ENCODE measurements around the gene BICD1.
"Not testable (repeated sequence)": the region's sequence is repeated elsewhere in the genome, so short reads cannot be mapped to it uniquely, and the experiment has no call there.

BICD1 gene

GRCh38 chr12:32249777-32250176, 143.1 kb downstream of the BICD1 start:
- no peak for DNase-seq

GRCh38 chr12:32252199-32253073, 145.8 kb downstream of the BICD1 start:
- no peak for DNase-seq

DNA sequence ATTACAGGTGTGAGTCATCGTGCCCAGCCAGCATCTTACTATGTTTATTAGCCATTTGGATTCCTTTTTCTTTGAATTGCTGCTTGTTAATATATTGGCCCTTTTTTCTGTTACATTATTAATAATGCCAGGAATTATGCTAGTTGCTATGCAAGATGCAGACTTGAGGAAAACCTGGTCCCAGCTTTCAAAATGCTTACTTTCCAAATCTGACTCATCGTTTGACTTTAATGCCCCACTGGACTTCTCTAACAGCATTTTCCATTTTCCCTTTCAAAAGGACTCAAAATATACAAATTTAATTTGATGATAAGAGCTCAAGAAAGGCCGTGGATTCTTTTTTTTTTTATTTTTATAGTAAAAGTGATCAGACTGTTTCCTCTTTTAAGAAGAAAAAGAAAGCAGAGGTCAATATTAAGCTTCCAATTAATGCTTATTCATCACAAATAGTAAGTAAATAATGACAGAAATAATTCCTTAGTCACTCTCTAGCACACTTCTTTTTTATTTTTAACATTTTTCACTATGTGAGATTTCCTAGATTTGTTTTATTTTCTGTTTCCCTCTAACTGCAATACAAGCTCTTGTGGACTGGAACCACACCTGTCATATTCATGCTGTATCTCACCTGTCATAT, 146.6 kb downstream of the BICD1 start:
- DNase-seq: no peak

DNA sequence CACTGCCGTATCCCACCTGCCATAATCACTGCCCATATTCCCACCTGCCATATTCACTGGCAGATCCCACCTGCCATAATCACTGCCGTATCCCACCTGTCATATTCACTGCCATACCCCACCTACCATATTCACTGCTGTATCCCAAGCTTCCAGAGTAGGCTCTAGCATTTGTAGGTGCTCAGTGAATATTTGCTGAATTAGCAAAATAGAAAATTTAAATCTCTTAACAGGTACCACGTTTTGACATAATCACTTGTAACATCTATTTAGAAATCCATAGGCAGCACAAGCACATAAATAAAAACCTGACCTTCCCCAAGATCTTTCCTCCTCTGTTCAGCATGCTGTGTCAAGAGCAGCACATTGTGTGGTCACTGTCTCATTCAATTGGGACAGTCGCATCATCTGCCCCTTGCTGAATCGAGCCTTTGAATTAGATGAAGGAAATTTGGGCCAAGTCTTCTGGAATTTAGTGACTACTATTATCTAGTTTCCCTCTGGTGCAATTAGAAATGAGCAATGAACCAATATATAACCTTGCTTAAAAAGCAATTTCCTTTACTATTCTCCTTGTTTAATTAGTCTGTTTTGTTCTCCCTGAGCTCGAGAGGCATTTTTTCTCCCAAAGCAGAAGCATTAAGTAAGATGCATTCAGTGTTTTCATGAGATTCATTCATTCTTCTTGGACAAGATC, 147.8 kb downstream of the BICD1 start:
- DNase-seq: no peak

DNA sequence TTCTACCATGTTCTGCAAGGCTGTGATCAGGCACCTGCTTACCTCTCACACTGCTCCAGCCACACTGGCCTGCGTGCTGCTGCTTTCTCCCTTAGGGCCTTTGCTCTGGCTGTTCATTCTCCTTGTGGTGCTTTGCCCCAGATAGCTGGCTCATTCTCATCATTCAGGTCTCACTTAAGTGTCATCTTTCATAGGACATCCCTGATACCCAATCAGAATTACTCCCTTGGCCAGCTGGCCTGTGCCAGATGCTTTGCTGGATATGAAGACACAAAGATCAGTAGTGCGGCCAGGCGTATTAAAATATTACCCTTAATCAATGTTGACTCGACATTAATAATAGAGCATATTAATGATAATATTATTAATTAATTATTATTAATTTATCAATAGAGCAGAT, 148.9 kb downstream of the BICD1 start:
- no peak for DNase-seq

DNA sequence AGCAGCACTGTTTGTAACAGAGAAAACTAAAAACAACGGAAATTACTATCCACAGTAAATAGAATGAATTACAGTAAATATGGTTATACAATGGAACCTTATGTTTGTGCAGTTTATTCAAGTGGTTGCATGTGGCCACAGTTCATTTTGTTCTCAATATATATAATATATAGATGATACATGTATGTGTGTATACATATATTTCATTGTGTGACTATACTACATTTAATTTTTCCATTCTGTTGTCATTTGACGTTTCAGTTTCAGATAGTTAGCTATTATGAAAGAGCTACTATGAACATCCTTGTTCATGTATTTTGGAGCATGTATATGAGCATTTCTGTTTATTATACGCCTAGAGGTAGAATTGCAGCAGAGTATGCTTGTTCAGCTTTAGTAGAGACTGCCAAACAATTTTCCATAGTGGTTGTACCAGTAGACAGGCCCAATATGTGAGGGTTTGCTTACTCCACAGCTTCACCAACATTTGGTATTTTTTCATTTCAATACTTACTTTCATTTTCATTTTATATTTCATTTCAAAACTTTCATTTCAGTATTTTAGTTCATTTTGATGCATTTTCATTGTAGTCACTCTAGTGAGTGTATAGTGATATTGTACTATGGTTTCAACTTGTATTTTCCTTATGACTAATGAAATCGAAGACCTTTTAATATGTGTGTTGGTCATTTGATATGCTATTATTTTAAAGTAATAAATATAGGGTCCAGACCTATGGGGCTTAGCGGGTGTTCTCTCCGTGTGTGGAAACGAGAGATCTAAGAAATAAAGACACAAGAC, 151.2 kb downstream of the BICD1 start:
- DNase-seq: no peak

DNA sequence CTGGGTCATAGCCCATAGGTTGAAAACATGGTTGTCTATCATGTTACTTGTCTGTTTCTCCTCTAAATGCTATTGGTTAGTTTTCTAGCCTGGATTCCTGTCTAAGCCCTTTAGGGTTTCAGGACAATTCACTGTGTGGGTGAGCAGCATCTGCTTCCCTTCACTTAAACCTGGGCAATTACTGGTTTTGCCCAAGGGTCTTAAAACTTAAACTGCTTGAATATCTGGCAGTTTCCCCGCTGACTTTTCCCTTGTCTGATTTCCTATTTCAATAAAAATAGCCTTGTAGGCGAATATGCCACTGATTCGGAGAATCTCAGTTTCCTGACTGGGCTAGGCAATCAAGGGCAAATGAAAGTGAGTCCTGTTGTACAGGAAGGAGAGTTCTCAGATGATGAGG, 154.0 kb downstream of the BICD1 start:
- DNase-seq: no peak

DNA sequence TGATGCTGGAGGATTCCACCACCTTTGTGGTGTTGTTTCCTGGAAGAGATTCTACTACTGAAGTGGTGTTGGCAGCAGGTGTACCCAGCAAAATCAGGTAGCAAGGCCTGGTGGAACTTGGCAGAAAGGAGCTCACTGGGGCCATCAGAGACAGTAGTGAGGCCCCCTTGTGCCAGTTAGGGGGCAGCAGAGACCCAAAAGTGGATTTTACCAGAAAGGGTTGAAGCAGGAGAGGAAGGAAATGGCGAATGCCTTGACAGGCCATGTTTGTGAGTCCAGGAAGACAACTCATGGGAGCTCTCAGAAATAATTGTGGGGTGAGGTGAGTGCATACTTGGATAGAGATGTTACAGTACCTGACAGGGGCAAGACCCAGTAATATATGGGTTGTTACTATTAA, 155.0 kb downstream of the BICD1 start:
- no peak for DNase-seq

- DNase-seq: no peak
Observed at GRCh38 chr12:32264961-32265360, 158.3 kb downstream of the BICD1 start.

DNA sequence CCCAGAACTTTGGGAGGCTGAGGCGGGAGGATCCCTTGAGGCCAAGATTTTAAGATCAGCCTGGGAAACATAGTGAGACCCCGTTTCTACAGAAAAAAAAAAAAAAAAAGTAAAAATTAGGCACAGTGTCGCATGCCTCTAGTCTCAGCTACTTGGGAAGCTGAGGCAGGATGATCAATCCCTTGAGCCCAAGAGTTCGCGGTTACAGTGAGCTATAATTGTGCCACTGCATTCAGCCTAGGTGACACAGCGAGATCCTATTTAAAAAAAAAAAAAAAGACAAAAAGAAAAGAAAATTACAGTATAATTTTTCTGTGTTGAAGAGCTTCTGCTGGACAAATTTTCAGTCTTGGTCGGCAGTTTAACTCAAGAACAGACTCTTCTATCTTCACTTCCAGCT, 158.8 kb downstream of the BICD1 start:
- DNase-seq: no peak

DNA sequence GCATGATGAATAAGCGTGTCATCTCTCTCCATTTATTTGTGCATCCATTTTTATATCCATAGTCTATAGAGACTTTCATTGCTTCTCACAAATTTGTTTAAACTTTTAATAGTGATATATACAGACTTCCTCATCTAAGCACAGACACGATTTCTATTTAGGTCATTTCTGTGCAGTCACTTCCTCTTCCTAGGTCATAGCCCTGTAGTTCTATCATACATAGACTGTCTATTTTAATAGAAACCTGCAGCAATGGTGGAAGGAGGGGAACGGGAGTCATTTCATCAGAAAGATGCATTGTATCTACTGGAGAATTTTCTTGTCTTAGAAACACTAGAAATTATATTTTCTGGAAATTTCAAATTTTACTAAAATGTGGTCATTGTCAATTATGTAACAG, 159.3 kb downstream of the BICD1 start:
- no peak for DNase-seq

DNA sequence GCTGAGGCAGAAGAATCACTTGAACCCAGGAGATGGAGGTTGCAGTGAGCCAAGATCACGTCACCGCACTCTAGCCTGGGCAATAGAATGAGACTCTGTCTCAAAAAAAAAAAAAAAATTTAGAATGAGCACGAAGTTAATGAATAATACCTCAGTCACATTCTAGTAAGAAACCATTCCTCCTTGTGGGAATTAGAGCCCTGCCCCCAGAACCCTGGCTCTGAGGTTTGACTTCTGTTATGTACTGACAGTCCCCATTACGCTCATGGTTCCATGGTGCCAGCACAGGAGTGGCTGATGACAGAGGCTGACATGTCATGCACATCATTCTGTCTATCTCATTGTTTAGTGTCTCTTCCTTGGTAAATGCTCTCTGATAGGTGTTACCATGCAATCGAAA, 160.1 kb downstream of the BICD1 start:
- DNase-seq: no peak

DNA sequence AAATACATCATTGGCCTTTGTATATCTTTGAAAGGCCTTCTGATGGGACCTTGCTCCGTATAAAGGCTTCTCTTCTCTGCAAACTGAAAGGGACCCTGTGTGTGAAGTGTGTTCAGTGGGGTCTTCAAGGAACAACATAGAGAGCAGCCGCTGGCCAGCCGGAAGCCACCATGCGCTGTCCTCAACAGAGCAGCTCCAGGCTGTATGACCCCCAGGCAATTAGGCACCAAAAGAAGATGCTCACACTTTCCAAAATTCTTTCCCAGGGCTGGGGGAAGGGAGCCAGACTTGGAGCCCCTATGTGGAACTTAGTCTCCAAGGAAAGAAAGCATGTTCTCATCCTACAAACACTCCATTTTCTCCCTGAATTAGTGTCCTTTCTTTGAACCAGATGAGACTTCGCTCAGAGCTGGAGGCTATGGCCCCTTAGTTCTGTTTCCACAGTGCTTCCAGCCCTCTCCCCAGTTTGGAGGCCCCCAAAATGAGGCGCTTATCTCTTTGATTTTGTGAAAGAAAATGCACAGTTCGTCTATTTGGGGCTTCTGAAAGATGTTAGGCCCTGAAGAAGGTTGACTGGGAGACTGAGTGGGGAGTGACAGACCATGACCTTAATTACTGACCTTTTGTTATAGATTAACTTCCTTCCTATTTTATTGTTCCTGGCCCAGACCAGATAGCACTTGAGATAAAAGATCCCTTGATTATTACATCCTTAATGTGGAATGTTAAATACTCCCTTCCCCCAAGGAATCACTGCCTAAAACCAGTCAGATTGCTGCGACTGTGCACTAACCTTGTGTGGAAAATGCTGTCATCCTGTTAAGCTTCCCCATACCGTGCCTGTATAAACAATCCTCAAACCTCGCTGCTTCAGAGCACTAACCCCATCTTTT, 164.4 kb downstream of the BICD1 start:
- no peak for DNase-seq

- DNase-seq: no peak
Observed at GRCh38 chr12:32272465-32272864, 165.8 kb downstream of the BICD1 start.

DNA sequence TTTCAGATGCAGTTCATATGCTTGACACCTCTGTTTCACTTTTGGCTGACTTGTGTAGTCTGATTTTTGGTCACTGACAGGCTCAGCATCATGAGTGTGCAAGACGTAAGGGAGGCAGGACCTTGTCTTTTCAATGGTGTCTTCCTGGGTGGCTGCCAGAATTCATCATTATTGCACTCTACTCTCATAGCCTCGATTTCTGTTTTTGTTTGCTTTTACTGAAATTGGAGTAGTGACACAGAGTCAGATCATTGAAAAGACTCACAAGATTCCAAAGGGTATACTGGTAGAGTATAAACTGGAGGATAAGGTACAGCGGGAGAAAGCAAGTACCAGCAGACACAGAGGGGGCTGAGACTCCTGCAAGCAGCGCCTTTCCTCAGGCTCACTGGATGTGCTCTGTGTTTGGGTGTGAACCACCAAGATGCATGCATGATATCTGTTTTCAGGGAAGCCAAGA, 166.4 kb downstream of the BICD1 start:
- no peak for DNase-seq

- DNase-seq: no peak
Observed at GRCh38 chr12:32273712-32274111, 167.1 kb downstream of the BICD1 start.

- DNase-seq: no peak
Observed at GRCh38 chr12:32274665-32275064, 168.0 kb downstream of the BICD1 start.

DNA sequence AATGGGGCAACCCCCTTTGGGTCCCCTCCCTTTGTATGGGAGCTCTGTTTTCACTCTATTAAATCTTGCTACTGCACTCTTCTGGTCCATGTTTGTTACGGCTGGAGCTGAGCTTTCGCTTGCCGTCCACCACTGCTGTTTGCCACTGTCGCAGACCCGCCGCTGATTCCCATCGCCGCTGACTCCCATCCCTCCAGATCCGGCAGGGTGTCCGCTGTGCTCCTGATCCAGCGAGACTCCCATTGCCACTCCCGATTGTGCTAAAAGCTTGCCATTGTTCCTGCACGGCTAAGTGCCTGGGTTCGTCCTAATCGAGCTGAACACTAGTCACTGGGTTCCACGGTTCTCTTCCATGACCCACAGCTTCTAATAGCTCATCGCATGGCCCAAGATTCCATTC, 168.9 kb downstream of the BICD1 start:
- not testable (repeated sequence) for DNase-seq

DNA sequence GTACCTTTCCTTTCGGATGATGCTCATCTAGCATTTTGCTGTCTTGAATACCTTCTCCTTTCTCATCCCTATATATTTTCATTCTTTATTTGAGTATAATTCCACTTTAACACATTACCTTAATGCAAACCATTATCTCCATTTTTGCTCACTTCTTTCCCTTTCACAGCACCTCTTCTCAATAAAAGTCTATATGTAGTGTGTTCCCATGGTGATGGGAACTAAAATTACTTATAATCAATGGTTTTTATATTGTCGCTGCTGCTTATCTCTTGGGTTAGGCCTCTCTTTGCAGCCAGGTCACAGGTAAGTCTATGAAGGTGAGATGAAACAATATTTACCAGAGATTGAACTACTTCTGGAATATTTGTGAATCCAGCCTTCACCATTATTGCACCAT, 171.1 kb downstream of the BICD1 start:
- no peak for DNase-seq

- DNase-seq: no peak
Observed at GRCh38 chr12:32281098-32281497, 174.5 kb downstream of the BICD1 start.

- no peak for DNase-seq
Observed at GRCh38 chr12:32284561-32284960, 177.9 kb downstream of the BICD1 start.

- DNase-seq: no peak
Observed at GRCh38 chr12:32285021-32285420, 178.4 kb downstream of the BICD1 start.

Data from NCI-H446 treated with DMSO at 0.1 percent for 48 hours (cell line).